Measurements from ENCODE around the gene CEP164. TPM values are rescaled to one million over a fixed set of nuclear protein-coding genes. Genes with fewer than 3 reads are reported as not detected.

The CEP164 gene
- total and polyA plus RNA-seq, 9 of the 15 experiments (the other 6 are each of a cell fraction or from before 2014, with no cell fraction given), result 2.1 to 16.5 (median 10.4) TPM

- TF ChIP-seq ZNF511 (CRISPR knock-in tag; IDR thresholded peaks at IDR 0.05), result no peak; the same call in 1 of the 2 replicates
- peak; percentile 59 for TF ChIP-seq SOX6 (IDR thresholded peaks at IDR 0.05)
- TF ChIP-seq XRCC5 (IDR thresholded peaks at IDR 0.05; ENCODE audit: low read depth, low read length), result no peak
- TF ChIP-seq TCF7L2 (IDR thresholded peaks at IDR 0.05; ENCODE audit: low read depth, low read length), result no peak
- TF ChIP-seq GATAD2B (IDR thresholded peaks at IDR 0.05; ENCODE audit: borderline replicate concordance), result no peak
- TF ChIP-seq NFE2 (IDR thresholded peaks at IDR 0.05; ENCODE audit: low read depth), result no peak
- TF ChIP-seq THRB (CRISPR knock-in tag; conservative IDR thresholded peaks at IDR 0.05), result no peak
- TF ChIP-seq ZBTB34 (CRISPR knock-in tag; IDR thresholded peaks at IDR 0.05), result no peak
- TF ChIP-seq RBM22 (IDR thresholded peaks at IDR 0.05; ENCODE audit: low read depth, low read length, poor library complexity, severe bottlenecking), result peak; percentile 70
- TF ChIP-seq TBP (optimal IDR thresholded peaks at IDR 0.05; ENCODE audit: low read depth, low read length), result peak; percentile 10
- no peak for TF ChIP-seq TBL1XR1 (IDR thresholded peaks at IDR 0.05; ENCODE audit: low read length in 2 of 2)
- TF ChIP-seq HEY1 (CRISPR knock-in tag; IDR thresholded peaks at IDR 0.05; ENCODE audit: borderline replicate concordance), result no peak
- no peak for TF ChIP-seq GTF2F1 (IDR thresholded peaks at IDR 0.05; ENCODE audit: low read depth, low read length)
- TF ChIP-seq MYC (IDR thresholded peaks at IDR 0.05; ENCODE audit: low read depth, low read length), result no peak
- 0 out of 2 replicates have a peak, but pooled peaks have one; percentile 57 for TF ChIP-seq MYC (CRISPR knock-in tag; IDR thresholded peaks at IDR 0.05; ENCODE audit: borderline replicate concordance, low read depth)
- no peak for TF ChIP-seq SIN3B (IDR thresholded peaks at IDR 0.05; ENCODE audit: low read depth)
- no peak for TF ChIP-seq TFE3 (CRISPR knock-in tag; IDR thresholded peaks at IDR 0.05)
- peak; percentile 93; the same call in 1 of the 2 replicates for TF ChIP-seq NKRF (IDR thresholded peaks at IDR 0.05; ENCODE audit: borderline replicate concordance)
Observed at GRCh38 chr11:117327567-117328374, at the start of gene CEP164 (continued).
